ENCODE results near the gene TFPT. TPM values are rescaled to one million over a fixed set of nuclear protein-coding genes. Genes with fewer than 3 reads are reported as not detected.

TFPT gene
- total and polyA plus RNA-seq, 2 of the 13 experiments (the other 11 are each of a cell fraction or from before 2014, with no cell fraction given) = 8.4 to 10.7 TPM

GRCh38 chr19:54137699-54138488, 22.4 kb upstream of the TFPT start, which contains the start of gene CNOT3 (continued):
- TF ChIP-seq ZNF784 (CRISPR knock-in tag; IDR thresholded peaks at IDR 0.05; ENCODE audit: borderline replicate concordance) = no peak
- TF ChIP-seq, protein P1, sequence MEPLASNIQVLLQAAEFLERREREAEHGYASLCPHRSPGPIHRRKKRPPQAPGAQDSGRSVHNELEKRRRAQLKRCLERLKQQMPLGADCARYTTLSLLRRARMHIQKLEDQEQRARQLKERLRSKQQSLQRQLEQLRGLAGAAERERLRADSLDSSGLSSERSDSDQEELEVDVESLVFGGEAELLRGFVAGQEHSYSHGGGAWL (CRISPR knock-in tag; IDR thresholded peaks at IDR 0.05) = no peak
- TF ChIP-seq ZNF460 (CRISPR knock-in tag; IDR thresholded peaks at IDR 0.05; ENCODE audit: borderline replicate concordance) = no peak
- TF ChIP-seq, protein P2, sequence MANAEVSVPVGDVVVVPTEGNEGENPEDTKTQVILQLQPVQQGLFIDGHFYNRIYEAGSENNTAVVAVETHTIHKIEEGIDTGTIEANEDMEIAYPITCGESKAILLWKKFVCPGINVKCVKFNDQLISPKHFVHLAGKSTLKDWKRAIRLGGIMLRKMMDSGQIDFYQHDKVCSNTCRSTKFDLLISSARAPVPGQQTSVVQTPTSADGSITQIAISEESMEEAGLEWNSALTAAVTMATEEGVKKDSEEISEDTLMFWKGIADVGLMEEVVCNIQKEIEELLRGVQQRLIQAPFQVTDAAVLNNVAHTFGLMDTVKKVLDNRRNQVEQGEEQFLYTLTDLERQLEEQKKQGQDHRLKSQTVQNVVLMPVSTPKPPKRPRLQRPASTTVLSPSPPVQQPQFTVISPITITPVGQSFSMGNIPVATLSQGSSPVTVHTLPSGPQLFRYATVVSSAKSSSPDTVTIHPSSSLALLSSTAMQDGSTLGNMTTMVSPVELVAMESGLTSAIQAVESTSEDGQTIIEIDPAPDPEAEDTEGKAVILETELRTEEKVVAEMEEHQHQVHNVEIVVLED (CRISPR knock-in tag; IDR thresholded peaks at IDR 0.05; ENCODE audit: borderline replicate concordance) = 0 out of 2 replicates have a peak, but pooled peaks have one; percentile 6
- no peak for TF ChIP-seq ATF1 (CRISPR knock-in tag; IDR thresholded peaks at IDR 0.05)
- no peak for TF ChIP-seq ZNF253 (CRISPR knock-in tag; IDR thresholded peaks at IDR 0.05; ENCODE audit: borderline replicate concordance)
- TF ChIP-seq FOXK2 (IDR thresholded peaks at IDR 0.05) = no peak
- TF ChIP-seq HNF4G (IDR thresholded peaks at IDR 0.05; ENCODE audit: borderline replicate concordance, low read depth, low read length) = no peak
- TF ChIP-seq HNF4G (CRISPR knock-in tag; IDR thresholded peaks at IDR 0.05; ENCODE audit: borderline replicate concordance, low read depth) = no peak
- 0 out of 2 replicates have a peak, but pooled peaks have one; percentile 34 for TF ChIP-seq ZFP37 (CRISPR knock-in tag; IDR thresholded peaks at IDR 0.05; ENCODE audit: borderline replicate concordance)
- TF ChIP-seq, protein P3, sequence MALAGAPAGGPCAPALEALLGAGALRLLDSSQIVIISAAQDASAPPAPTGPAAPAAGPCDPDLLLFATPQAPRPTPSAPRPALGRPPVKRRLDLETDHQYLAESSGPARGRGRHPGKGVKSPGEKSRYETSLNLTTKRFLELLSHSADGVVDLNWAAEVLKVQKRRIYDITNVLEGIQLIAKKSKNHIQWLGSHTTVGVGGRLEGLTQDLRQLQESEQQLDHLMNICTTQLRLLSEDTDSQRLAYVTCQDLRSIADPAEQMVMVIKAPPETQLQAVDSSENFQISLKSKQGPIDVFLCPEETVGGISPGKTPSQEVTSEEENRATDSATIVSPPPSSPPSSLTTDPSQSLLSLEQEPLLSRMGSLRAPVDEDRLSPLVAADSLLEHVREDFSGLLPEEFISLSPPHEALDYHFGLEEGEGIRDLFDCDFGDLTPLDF (CRISPR knock-in tag; IDR thresholded peaks at IDR 0.05) = no peak; the same call in 1 of the 2 replicates
- TF ChIP-seq ZNF17 (CRISPR knock-in tag; IDR thresholded peaks at IDR 0.05) = no peak
- no peak for TF ChIP-seq HMG20A (CRISPR knock-in tag; IDR thresholded peaks at IDR 0.05; ENCODE audit: borderline replicate concordance)
- no peak for TF ChIP-seq ATF4 (CRISPR knock-in tag; IDR thresholded peaks at IDR 0.05)
- peak; percentile 72 for TF ChIP-seq POLR2AphosphoS5 (IDR thresholded peaks at IDR 0.05; ENCODE audit: low read depth, low read length)
- no peak for TF ChIP-seq ZNF567 (CRISPR knock-in tag; IDR thresholded peaks at IDR 0.05; ENCODE audit: borderline replicate concordance)
- TF ChIP-seq MED1 (CRISPR knock-in tag; IDR thresholded peaks at IDR 0.05) = no peak
- TF ChIP-seq ZBTB20 (CRISPR knock-in tag; IDR thresholded peaks at IDR 0.05; ENCODE audit: borderline replicate concordance, low read depth) = no peak
- TF ChIP-seq ZBTB8A (CRISPR knock-in tag; IDR thresholded peaks at IDR 0.05; ENCODE audit: borderline replicate concordance, low read depth) = no peak
- TF ChIP-seq GATAD1 (CRISPR knock-in tag; IDR thresholded peaks at IDR 0.05) = no peak
- TF ChIP-seq, protein P4, sequence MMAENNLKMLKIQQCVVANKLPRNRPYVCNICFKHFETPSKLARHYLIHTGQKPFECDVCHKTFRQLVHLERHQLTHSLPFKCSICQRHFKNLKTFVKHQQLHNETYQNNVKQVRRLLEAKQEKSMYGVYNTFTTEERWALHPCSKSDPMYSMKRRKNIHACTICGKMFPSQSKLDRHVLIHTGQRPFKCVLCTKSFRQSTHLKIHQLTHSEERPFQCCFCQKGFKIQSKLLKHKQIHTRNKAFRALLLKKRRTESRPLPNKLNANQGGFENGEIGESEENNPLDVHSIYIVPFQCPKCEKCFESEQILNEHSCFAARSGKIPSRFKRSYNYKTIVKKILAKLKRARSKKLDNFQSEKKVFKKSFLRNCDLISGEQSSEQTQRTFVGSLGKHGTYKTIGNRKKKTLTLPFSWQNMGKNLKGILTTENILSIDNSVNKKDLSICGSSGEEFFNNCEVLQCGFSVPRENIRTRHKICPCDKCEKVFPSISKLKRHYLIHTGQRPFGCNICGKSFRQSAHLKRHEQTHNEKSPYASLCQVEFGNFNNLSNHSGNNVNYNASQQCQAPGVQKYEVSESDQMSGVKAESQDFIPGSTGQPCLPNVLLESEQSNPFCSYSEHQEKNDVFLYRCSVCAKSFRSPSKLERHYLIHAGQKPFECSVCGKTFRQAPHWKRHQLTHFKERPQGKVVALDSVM (CRISPR knock-in tag; IDR thresholded peaks at IDR 0.05) = no peak
- TF ChIP-seq RELA (CRISPR knock-in tag; IDR thresholded peaks at IDR 0.05) = no peak
